HL-60/S4 treated with phorbol 12-myristate 13-acetate at 8.2 ng/mL for 4 days and 3 days (cell line): ENCODE measurements around the gene CYTH4.

ENCODE experiments used
- in situ Hi-C: fragments of 300-500 bp; cut with MboI; formaldehyde crosslinking; loops from 2 replicates; pipeline ENCODE4 v1.15.0; 2022; ENCODE audit warnings: low sequenced_read_pairs

CYTH4 gene

GRCh38 chr22:37285937-37286336, 3.6 kb downstream of the CYTH4 start:
- in situ Hi-C loops = no loop called here

DNA sequence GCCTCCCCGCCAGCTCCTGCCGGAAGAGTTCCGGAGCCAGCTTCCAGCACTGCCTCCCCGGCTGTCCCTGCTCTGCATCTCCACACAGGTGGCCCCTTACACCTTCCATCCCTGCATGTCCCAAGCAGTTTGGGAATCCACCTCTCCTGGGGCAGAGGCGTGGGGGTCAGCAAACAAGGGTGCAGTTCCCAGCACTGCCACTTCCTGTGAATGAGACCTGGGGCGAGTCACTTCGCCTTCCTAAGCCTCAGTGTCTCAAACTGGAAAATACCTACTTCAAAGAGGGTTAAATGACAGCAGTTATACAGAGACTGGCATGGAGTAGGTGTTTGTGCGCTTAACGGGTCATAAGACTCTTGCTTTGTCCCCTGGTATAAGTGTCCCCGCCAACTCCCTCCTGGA, 5.2 kb downstream of the CYTH4 start:
- in situ Hi-C loops = no loop called here

DNA sequence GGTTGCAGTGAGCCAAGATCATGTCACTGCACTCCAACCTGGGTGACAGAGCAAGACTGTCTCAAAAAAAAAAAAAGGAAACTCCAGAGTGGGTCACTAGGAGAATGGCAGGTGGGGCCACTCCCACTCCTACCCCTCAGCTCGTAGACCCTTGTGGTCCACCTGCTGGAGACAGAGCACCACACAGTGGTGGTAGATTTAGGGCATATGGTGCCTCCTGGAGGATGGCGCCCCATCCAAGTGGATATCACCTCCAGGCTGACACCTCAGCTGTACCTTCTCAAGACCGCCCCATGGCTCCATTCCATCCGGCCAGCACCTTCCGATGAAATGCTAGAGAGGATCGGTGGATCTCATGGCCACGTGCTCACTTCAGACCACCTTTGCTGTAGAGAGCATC, 6.2 kb downstream of the CYTH4 start:
- in situ Hi-C loops = no loop called here

DNA sequence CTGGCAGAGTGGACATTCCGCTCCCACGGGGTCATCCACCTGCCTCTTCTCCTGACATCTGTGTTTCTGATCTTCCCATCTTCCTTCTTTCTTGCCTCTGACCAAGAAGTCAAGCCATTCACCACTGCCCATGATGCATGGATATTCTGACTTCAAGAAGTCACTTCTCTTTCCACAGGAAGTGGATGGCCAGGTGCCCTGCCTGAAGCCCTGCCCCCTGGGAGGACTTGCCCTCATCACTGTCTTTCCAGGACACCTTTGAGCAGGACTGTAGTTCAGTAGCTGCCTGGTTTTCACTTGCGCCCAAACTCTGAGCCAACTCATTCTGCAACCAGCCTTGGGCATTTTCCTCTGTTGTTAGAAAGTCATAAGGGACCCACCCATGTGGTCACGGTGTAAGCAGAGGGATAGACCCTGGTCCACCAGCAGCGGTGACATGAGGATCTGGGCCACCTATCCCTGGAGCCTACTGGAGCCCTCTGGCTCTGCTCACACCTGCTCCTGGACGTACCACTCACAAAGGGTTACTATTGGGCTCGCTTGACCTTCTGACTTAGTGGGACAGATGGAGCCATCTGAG, 6.9 kb downstream of the CYTH4 start:
- in situ Hi-C loops = no loop called here

DNA sequence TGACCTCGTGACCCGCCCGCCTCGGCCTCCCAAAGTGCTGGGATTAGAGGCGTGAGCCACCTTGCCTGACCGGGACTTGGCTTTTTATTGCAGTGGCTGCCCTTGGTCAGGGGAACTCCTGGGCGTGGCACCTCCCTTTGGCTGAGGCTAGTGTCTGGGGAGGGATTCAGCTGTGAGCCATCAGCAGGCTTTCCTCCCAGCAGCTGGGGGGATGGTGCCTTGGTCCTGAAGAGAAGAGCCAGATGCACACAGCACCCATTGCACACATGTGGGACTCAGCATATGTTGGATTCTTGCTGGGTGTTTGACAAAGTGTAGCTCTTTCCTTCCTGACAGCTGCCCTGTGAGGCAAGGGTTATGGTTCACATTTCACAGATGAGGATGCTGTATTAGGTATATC, 8.4 kb downstream of the CYTH4 start:
- in situ Hi-C loops = no loop called here

GRCh38 chr22:37291559-37292298, 9.4 kb downstream of the CYTH4 start:
- in situ Hi-C loops = no loop called here

DNA sequence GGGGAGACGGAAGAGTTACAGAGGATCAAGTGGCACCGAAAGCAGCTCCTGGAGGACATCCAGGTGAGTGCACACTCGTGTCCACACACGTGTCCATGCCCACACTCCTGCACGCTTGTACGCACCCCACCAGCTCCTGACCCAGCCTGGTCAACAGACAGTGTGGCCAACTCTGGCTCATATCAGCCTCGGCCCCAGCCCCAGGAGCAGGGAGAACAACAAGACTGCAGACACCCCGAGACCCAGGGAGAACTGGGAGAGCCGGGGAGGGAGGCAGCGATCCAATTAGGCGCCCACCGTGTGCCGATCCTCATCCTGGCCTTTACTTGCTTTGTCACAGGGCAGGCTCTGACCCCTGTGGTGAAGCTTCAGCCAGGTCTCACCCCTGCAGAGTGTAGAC, 10.3 kb downstream of the CYTH4 start:
- in situ Hi-C loops = no loop called here

DNA sequence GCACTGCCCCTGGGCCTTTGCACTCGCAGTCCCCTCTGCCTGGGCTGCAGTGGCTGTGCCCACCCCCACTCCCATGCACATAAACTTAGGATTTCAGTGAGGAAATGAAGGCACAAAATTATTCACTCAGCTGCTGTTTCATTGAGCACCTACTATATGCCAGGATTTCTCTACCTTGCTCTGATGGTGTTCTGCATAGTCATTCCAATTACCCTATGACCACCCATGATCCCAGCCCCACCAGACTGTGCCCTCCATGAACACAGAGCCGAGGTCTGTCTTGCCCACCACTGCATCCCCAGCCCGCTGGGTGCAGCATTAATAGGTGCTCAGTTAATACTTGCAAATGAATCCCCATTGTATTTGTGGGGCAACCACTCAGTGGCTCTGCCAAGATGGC, 10.9 kb downstream of the CYTH4 start:
- in situ Hi-C loops = no loop called here

DNA sequence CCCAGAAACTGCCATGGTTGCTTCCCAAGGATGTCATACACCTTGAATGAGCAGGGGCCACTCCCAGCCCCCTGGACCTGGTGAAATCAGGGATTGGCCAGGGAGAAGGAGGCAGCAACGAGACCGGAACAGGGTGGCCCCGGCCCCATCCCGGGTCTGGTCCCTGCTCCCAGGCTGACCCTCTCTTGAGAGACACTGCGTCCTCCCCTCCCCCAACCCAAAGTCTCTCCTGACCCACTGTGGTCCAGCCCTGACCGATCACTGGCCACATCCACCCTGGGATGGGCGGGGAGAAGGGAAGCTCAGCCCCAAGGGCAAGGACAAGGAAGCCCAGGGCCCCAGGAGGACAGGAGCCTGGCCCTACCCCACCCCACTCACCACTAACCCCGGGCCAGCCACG, 12.4 kb downstream of the CYTH4 start:
- in situ Hi-C loops = no loop called here

DNA sequence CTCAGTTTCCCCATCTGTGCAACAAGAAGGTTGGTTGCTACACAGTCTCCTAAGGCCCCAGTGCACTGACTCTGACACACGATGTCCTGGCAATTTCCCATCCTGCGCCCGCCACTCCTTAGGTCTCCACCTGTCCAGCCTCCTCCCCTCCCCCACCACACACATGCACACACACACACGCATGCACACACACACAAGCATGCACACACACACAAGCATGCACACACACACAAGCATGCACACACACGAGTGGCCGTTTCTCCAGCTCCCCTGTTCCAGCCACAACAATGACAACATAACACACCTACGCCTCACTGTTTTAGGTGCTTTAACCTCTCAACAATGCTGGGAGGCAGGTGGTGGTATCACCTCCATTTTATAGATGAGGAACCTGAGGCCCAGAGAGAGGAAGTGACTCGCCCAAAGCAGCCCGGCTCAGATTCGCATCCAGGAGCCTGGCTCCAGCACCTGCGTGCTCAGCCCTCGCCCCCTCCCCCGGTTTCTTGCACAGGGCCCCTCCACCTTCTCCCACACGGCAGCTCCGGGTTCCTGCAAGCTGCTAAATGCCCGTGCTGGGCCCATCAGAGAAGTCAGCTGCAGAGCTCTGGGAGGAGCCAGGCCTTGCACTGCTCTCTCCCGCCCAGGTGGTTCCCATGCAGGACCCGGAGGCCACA, 13.0 kb downstream of the CYTH4 start:
- in situ Hi-C loops = no loop called here

DNA sequence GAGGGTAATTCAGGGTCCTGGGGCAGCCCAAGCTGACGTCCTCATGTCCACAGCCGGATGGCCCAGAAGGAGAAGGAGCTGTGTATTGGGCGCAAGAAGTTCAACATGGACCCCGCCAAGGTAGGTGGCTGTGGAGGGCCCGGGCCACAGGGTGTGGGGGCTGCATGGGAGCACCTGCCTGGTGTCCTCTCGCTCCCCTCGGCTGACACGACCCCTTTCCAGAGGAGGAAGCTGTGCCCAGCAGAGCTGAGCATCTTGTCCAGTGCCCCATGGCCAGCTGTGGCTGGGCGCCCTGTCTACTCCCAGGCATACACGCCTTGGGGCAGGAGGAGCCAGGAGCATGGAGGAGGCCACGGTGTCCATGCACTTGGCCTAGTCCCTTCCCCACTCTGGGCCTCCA, 13.6 kb downstream of the CYTH4 start:
- in situ Hi-C loops = no loop called here

GRCh38 chr22:37298748-37299495, 16.6 kb downstream of the CYTH4 start:
- in situ Hi-C loops = no loop called here

DNA sequence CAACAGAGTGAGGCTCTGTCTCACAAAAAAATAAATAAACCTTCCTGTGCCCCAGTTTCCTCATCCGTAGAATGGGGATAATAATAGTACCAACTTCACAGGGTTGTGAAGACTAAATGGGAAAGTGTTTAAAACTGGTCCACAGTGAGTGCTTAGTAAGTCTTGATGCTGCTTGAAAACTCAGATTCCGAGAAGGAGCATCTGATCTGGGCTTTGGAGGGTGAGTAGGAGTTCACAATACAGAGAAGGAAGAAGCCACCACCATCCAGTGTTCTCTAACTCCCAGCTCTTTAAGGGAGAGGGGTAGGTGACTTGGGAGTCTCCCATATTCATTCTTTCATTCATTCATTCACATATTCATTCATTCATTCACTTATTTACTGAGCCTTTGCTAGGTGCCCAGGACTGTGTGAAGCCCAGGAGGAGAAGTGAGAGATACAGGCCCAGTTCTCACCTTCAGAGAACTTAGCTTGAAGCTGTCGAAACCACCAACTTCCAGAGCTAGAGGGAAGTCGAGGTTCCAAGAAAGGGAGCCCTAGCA, 17.7 kb downstream of the CYTH4 start:
- in situ Hi-C loops = no loop called here

- in situ Hi-C loops = no loop called here
Measured at GRCh38 chr22:37300551-37301017, 18.3 kb downstream of the CYTH4 start.

DNA sequence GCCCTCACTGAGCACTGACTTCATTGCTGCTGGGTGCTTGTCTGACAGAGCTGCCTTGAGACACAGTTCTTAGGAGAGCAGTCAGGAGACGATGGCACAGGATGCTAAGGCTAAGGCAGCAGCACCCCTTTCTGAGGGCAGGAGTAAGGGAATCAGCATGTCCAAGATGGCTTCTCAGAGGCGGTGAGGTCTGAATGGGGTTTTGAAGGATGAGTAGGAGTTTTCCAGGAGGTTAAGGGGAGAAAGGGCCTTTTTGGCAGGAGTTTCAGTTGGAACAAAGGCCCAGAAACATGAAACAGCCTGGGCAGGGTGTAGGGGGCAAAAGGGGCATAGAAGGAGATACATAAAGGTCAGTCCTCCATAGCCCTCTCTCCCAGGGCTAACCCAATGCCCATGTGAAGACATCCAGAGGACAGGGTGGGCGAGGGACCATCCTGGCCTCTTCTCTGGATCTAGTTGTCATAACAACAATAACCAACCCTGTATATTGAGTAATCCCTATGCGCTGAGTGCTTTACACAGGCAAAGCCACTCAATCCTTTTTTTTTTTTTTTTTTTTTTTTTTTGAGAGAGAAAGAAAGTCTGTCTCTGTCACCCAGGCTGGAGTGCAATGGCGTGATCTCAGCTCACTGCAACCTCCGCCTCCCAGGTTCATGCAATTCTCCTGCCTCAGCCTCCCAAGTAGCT, 19.0 kb downstream of the CYTH4 start:
- in situ Hi-C loops = no loop called here

- in situ Hi-C loops = no loop called here
Measured at GRCh38 chr22:37302674-37303555, 20.6 kb downstream of the CYTH4 start.

GRCh38 chr22:37303821-37304274, 21.5 kb downstream of the CYTH4 start:
- in situ Hi-C loops = no loop called here

GRCh38 chr22:37304595-37305343, 22.5 kb downstream of the CYTH4 start:
- in situ Hi-C loops = no loop called here

DNA sequence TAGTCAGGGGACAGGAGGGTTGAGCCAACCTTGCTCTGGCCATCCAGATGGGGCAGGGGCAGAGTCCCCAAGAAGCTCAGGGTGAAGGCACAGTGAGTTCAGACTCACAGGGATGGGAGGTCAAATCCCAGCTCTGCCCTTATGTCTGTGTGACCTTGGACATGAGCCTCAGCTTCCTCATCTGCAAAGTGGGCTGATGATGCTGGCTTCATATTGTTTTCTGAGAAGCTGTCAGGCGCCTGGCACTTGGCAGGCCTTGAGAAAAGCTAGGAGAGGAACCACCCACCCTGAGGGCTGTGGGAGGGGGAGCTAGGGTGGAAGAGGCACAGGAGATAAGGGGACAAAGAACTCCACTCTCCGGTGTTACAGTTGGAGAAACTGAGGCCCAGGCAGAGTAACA, 23.6 kb downstream of the CYTH4 start:
- in situ Hi-C loops = no loop called here
